Measurements from ENCODE around the gene SMARCD3. TPM values are rescaled to one million over a fixed set of nuclear protein-coding genes. Genes with fewer than 3 reads are reported as not detected.

Gene SMARCD3
- total and polyA plus RNA-seq, 9 of the 15 experiments (the other 6 are each of a cell fraction or from before 2014, with no cell fraction given) = 0.43 to 3.6 (median 2.6) TPM

DNA sequence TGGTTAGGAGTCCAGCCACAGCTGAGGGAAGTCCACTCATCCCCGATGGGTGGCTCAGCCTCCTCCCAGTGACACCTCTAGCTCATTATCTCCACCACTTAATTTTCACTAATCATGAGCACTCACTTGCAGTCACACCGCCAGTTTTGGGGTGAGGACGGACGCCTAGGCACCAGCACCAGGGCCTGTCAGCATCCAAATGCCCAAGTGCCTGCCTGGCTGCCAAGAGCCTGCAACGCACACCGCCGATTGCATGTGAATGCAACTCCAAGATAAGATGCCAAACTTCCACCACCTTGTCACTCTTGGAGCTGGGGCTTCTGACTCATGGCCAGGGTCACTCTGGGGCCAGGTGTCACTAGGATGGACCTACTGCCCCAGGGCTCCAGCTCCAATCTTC lies 24.4 kb upstream of the SMARCD3 start (continued):
- TF ChIP-seq HDAC8 (tag; IDR thresholded peaks at IDR 0.05) (no peak), HDGF (IDR thresholded peaks at IDR 0.05) (no peak), TRIM28 (IDR thresholded peaks at IDR 0.05) (no peak), EWSR1 (IDR thresholded peaks at IDR 0.05; ENCODE audit: borderline replicate concordance, low read depth, partially characterized antibody) (no peak), TAF1 (IDR thresholded peaks at IDR 0.05; ENCODE audit: control insufficient read depth, extremely low read depth, insufficient read depth, low read length, severe bottlenecking) (no peak), ZNF561 (CRISPR knock-in tag; conservative IDR thresholded peaks at IDR 0.05) (no peak), ATF7 (IDR thresholded peaks at IDR 0.05) (no peak), KAT8 (IDR thresholded peaks at IDR 0.05; ENCODE audit: low read depth) (no peak), STAT5A (IDR thresholded peaks at IDR 0.05; ENCODE audit: borderline replicate concordance, low read length) (peak; percentile 32; the same call in 1 of the 2 replicates)
- TF ChIP-seq, protein P1, sequence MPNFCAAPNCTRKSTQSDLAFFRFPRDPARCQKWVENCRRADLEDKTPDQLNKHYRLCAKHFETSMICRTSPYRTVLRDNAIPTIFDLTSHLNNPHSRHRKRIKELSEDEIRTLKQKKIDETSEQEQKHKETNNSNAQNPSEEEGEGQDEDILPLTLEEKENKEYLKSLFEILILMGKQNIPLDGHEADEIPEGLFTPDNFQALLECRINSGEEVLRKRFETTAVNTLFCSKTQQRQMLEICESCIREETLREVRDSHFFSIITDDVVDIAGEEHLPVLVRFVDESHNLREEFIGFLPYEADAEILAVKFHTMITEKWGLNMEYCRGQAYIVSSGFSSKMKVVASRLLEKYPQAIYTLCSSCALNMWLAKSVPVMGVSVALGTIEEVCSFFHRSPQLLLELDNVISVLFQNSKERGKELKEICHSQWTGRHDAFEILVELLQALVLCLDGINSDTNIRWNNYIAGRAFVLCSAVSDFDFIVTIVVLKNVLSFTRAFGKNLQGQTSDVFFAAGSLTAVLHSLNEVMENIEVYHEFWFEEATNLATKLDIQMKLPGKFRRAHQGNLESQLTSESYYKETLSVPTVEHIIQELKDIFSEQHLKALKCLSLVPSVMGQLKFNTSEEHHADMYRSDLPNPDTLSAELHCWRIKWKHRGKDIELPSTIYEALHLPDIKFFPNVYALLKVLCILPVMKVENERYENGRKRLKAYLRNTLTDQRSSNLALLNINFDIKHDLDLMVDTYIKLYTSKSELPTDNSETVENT (CRISPR knock-in tag; IDR thresholded peaks at IDR 0.05) = no peak
- TF ChIP-seq, protein P2, sequence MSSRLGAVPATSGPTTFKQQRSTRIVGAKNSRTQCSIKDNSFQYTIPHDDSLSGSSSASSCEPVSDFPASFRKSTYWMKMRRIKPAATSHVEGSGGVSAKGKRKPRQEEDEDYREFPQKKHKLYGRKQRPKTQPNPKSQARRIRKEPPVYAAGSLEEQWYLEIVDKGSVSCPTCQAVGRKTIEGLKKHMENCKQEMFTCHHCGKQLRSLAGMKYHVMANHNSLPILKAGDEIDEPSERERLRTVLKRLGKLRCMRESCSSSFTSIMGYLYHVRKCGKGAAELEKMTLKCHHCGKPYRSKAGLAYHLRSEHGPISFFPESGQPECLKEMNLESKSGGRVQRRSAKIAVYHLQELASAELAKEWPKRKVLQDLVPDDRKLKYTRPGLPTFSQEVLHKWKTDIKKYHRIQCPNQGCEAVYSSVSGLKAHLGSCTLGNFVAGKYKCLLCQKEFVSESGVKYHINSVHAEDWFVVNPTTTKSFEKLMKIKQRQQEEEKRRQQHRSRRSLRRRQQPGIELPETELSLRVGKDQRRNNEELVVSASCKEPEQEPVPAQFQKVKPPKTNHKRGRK (tag; IDR thresholded peaks at IDR 0.05) = no peak
- TF ChIP-seq, protein P3, sequence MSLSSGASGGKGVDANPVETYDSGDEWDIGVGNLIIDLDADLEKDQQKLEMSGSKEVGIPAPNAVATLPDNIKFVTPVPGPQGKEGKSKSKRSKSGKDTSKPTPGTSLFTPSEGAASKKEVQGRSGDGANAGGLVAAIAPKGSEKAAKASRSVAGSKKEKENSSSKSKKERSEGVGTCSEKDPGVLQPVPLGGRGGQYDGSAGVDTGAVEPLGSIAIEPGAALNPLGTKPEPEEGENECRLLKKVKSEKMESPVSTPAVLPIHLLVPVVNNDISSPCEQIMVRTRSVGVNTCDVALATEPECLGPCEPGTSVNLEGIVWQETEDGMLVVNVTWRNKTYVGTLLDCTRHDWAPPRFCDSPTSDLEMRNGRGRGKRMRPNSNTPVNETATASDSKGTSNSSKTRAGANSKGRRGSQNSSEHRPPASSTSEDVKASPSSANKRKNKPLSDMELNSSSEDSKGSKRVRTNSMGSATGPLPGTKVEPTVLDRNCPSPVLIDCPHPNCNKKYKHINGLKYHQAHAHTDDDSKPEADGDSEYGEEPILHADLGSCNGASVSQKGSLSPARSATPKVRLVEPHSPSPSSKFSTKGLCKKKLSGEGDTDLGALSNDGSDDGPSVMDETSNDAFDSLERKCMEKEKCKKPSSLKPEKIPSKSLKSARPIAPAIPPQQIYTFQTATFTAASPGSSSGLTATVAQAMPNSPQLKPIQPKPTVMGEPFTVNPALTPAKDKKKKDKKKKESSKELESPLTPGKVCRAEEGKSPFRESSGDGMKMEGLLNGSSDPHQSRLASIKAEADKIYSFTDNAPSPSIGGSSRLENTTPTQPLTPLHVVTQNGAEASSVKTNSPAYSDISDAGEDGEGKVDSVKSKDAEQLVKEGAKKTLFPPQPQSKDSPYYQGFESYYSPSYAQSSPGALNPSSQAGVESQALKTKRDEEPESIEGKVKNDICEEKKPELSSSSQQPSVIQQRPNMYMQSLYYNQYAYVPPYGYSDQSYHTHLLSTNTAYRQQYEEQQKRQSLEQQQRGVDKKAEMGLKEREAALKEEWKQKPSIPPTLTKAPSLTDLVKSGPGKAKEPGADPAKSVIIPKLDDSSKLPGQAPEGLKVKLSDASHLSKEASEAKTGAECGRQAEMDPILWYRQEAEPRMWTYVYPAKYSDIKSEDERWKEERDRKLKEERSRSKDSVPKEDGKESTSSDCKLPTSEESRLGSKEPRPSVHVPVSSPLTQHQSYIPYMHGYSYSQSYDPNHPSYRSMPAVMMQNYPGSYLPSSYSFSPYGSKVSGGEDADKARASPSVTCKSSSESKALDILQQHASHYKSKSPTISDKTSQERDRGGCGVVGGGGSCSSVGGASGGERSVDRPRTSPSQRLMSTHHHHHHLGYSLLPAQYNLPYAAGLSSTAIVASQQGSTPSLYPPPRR (CRISPR knock-in tag; IDR thresholded peaks at IDR 0.05; ENCODE audit: borderline replicate concordance) = no peak
- TF ChIP-seq, protein P4, sequence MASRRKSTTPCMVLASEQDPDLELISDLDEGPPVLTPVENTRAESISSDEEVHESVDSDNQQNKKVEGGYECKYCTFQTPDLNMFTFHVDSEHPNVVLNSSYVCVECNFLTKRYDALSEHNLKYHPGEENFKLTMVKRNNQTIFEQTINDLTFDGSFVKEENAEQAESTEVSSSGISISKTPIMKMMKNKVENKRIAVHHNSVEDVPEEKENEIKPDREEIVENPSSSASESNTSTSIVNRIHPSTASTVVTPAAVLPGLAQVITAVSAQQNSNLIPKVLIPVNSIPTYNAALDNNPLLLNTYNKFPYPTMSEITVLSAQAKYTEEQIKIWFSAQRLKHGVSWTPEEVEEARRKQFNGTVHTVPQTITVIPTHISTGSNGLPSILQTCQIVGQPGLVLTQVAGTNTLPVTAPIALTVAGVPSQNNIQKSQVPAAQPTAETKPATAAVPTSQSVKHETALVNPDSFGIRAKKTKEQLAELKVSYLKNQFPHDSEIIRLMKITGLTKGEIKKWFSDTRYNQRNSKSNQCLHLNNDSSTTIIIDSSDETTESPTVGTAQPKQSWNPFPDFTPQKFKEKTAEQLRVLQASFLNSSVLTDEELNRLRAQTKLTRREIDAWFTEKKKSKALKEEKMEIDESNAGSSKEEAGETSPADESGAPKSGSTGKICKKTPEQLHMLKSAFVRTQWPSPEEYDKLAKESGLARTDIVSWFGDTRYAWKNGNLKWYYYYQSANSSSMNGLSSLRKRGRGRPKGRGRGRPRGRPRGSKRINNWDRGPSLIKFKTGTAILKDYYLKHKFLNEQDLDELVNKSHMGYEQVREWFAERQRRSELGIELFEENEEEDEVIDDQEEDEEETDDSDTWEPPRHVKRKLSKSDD (conservative IDR thresholded peaks at IDR 0.05; ENCODE audit: low read length) = no peak
- TF ChIP-seq, protein P5, sequence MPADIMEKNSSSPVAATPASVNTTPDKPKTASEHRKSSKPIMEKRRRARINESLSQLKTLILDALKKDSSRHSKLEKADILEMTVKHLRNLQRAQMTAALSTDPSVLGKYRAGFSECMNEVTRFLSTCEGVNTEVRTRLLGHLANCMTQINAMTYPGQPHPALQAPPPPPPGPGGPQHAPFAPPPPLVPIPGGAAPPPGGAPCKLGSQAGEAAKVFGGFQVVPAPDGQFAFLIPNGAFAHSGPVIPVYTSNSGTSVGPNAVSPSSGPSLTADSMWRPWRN (IDR thresholded peaks at IDR 0.05; ENCODE audit: low read depth) = no peak
- TF ChIP-seq, protein P6, sequence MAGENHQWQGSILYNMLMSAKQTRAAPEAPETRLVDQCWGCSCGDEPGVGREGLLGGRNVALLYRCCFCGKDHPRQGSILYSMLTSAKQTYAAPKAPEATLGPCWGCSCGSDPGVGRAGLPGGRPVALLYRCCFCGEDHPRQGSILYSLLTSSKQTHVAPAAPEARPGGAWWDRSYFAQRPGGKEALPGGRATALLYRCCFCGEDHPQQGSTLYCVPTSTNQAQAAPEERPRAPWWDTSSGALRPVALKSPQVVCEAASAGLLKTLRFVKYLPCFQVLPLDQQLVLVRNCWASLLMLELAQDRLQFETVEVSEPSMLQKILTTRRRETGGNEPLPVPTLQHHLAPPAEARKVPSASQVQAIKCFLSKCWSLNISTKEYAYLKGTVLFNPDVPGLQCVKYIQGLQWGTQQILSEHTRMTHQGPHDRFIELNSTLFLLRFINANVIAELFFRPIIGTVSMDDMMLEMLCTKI (IDR thresholded peaks at IDR 0.05; ENCODE audit: partially characterized antibody) = no peak

Measured in K562 (cell line).